ES-I3 (cell line): Measurements from ENCODE around the gene MEX3A.
"Not testable (repeated sequence)": the region's sequence is repeated elsewhere in the genome, so short reads cannot be mapped to it uniquely, and the experiment has no call there.

ENCODE experiments used
- H3K36me3 ChIP-seq: 2 replicates; pipeline ENCODE4 v1.6.1; 2013; ENCODE audit warnings: mild to moderate bottlenecking, low read length, control low read depth, moderate library complexity; ENCODE audit not compliant: insufficient read depth
- H3K4me1 ChIP-seq: 2 replicates; pipeline ENCODE4 v1.6.1; 2013; ENCODE audit warnings: mild to moderate bottlenecking, control low read depth, low read length; ENCODE audit not compliant: insufficient read depth
- H3K9ac ChIP-seq: 2 replicates; pipeline ENCODE4 v1.6.1; 2013; ENCODE audit warnings: low read depth, mild to moderate bottlenecking, low read length, moderate library complexity
- H3K9me3 ChIP-seq: 2 replicates; pipeline ENCODE4 v1.6.1; 2013; ENCODE audit warnings: mild to moderate bottlenecking, low read length, moderate library complexity; ENCODE audit not compliant: control insufficient read depth, insufficient read depth

MEX3A gene

GRCh38 chr1:156122086-156122485 is 39.8 kb upstream of the MEX3A start:
- peak overlapping the region; percentile 21; the same call in 1 of the 2 replicates for H3K9ac ChIP-seq
- H3K4me1 ChIP-seq: peaks cover 66% of the 10 kb centered on the region
- no peaks in the 10 kb centered on the region for H3K9me3 ChIP-seq
- no peaks in the 10 kb centered on the region for H3K36me3 ChIP-seq

DNA sequence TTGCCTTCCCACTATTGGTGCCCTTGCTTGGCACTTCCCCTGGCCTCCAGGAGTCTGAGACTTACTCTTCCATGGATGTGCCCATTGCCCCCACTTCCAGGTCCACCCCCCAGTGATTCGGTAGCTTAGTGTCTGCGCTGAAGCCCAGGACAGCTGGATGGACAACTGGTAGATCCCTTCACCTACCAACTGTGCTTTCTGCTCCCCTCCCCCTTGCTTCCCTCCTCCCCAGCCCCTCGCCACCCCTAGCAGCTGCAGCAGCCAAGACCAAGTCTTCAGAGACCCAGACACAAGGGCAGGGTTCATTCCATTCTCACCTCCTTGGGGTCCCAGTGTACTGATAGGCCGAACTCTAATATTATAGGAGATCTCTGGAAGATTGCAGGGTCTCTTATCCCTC is 39.2 kb upstream of the MEX3A start:
- H3K4me1 ChIP-seq: peaks cover 59% of the 10 kb centered on the region
- H3K9ac ChIP-seq: no peak overlapping the region
- H3K36me3 ChIP-seq: no peaks in the 10 kb centered on the region
- no peaks in the 10 kb centered on the region for H3K9me3 ChIP-seq

DNA sequence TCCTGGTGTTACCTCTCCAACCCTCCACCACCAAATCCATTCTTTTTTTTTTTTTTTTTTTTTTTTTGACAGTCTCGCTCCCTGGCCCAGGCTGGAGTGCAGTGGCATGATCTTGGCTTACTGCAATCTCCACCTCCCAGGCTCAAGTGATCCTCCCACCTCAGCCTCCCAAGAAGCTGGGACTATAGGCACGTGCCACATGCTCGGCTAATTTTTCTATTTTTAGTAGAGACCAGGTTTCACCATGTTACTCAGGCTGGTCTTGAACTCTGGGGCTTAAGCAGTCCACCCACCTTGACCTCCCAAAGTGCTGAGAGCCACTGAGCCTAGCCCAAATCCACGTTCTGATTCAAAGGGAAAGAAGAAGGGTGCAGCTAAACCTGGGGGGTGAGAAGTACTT is 38.7 kb upstream of the MEX3A start:
- H3K4me1 ChIP-seq: peaks cover 55% of the 10 kb centered on the region
- H3K9me3 ChIP-seq, H3K36me3 ChIP-seq, H3K9ac ChIP-seq: not testable (repeated sequence)

GRCh38 chr1:156120318-156120717 is 38.1 kb upstream of the MEX3A start:
- H3K4me1 ChIP-seq: peaks cover 55% of the 10 kb centered on the region
- H3K9ac ChIP-seq: no peak overlapping the region
- no peaks in the 10 kb centered on the region for H3K36me3 ChIP-seq

GRCh38 chr1:156119503-156120209 is 37.4 kb upstream of the MEX3A start:
- Histone ChIP-seq H3K9ac (no peak overlapping the region; the same call in 1 of the 2 replicates), H3K4me1 (peaks cover 51% of the 10 kb centered on the region), H3K36me3 (no peaks in the 10 kb centered on the region), H3K9me3 (no peaks in the 10 kb centered on the region)

More at GRCh38 chr1:156120318-156120717, 38.1 kb upstream of the MEX3A start:
- no peaks in the 10 kb centered on the region for H3K9me3 ChIP-seq

- H3K9me3 ChIP-seq: no peaks in the 10 kb centered on the region
- H3K9ac ChIP-seq: peak overlapping the region; percentile 35; the same call in 1 of the 2 replicates
- H3K4me1 ChIP-seq: peaks cover 47% of the 10 kb centered on the region
- no peaks in the 10 kb centered on the region for H3K36me3 ChIP-seq
These were observed 36.1 kb upstream of the MEX3A start for GRCh38 chr1:156118177-156118868.

- peaks cover 42% of the 10 kb centered on the region for H3K4me1 ChIP-seq
- H3K36me3 ChIP-seq: no peaks in the 10 kb centered on the region
- H3K9me3 ChIP-seq: no peaks in the 10 kb centered on the region
- H3K9ac ChIP-seq: peak overlapping the region; percentile 35; the same call in 1 of the 2 replicates
These were observed 35.3 kb upstream of the MEX3A start for GRCh38 chr1:156117414-156118176.

- peak overlapping the region; percentile 81; the same call in 1 of the 2 replicates for H3K9ac ChIP-seq
- not testable (repeated sequence) for H3K9me3 ChIP-seq, H3K36me3 ChIP-seq
- peaks cover 35% of the 10 kb centered on the region for H3K4me1 ChIP-seq
These were observed 34.5 kb upstream of the MEX3A start for GRCh38 chr1:156116731-156117130.

DNA sequence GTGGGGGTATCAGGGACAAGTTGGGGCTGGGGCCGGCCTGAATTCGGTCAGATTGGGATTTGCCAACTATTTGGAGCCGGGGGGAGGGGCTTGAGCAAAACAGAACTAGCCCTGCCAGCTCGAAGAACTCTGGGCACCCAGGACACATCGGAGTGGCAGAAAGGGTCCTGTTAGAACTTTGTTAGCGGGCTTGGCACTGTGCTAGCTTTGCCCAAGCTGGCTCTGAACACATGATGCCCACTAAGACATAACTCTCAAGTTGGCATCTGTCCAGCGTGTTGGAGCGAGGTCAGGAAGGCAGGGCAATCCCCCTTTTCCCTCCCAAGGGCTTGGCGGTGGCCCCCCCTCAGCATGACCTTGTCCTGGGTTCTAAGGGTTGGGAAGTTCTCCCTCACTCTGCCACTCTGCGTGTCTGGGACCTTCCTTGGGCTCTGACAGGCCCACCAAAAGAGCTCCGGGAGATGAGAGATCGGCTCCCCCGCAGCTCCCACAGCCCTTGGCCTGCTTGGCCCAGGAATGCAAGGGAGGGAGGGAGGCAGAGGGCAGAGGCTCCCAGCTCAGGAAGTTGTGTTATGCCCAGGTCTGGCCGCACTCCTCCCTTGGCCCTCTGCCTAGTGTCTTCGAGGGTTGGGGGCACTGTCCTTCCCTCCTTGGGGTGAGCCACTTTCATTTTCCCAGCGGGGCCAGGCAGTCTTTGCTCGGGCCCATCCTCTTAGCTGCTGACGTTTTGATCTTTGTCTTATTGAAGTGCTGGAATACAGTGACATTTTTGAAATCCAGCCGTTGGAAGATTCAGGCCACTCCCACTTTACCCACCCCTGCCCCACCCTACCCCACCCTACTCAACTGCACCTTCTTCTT is 33.5 kb upstream of the MEX3A start:
- Histone ChIP-seq H3K9ac (peak overlapping the region; percentile 81), H3K4me1 (peaks cover 26% of the 10 kb centered on the region), H3K9me3 (no peaks in the 10 kb centered on the region), H3K36me3 (no peaks in the 10 kb centered on the region)

- Histone ChIP-seq H3K36me3 (no peaks in the 10 kb centered on the region), H3K9ac (peak overlapping the region; percentile 81), H3K4me1 (peaks cover 19% of the 10 kb centered on the region), H3K9me3 (no peaks in the 10 kb centered on the region)
These were observed 32.8 kb upstream of the MEX3A start for GRCh38 chr1:156114919-156115513.

DNA sequence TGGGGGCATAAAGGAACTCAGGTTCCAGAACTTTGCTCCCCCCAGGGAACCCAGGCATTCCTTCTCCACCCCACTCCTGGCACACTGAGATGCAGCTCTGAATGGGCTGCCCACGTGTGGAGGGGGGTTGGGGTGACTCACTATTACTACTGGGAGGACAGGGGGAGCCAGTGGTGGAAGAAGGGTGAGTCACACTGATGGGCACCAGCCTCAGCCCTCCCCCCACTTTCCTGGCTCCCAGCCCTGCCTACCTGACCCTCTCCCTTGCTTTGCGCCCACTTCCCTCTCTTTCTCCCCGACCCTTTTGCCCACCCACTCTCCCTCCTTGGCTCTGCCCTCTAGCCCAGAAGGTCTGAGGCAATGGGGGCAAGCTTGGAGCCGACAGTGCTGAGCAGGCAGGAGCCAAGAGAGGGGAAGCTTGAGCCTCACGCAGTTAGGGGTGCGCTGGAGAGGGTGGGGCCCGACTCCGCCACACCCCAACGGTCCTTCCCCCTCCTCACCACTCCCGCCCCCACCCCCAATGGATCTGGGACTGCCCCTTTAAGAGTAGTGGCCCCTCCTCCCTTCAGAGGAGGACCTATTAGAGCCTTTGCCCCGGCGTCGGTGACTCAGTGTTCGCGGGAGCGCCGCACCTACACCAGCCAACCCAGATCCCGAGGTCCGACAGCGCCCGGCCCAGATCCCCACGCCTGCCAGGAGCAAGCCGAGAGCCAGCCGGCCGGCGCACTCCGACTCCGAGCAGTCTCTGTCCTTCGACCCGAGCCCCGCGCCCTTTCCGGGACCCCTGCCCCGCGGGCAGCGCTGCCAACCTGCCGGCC is 32.0 kb upstream of the MEX3A start, which contains the start of gene LMNA:
TSS of gene LMNA (plus strand) at position 611 of the 818 bp plus-strand sequence. CDS start 208 bp downstream, outside the sequence.
- no peaks in the 10 kb centered on the region for H3K9me3 ChIP-seq
- H3K9ac ChIP-seq: peak within 1 kb of the TSS; percentile 81
- no peaks in the 10 kb centered on the region for H3K36me3 ChIP-seq
- H3K4me1 ChIP-seq: peaks cover 14% of the 10 kb centered on the region; the same call in 1 of the 2 replicates

DNA sequence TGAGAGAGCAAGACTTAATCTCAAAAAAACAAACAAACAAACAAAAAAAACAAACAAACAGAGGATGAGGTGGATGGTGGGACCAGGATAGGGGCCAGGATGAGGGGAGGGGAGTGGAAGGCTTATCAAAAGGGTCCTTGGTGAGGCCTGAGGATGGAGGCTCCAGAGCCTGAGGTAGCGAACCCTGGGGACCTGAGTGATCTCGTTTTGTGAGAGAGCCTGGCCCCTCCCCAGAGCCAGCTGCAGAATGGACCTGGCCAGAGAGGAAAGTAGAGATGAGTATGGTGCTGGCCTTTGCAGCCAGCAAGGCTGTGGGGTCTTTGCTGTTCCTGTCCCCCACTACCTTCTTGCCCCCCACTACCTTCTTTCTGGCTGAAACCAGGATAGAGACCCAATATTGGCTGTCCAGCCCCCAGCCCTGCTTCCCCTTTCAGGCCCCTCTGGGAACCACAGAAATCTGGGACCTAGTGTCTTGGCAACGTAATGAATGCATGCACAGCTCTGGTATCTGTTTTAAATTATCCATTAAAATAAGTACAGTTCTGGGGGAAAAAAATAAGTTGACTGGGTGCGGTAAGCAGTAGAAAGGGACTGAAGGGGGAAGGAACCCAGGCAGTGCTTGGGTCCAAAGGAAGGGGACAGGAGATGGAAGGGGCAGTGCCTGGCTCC is 31.2 kb upstream of the MEX3A start:
- Histone ChIP-seq H3K36me3 (no peaks in the 10 kb centered on the region), H3K9me3 (no peaks in the 10 kb centered on the region), H3K9ac (peak overlapping the region; percentile 47), H3K4me1 (peaks cover 10% of the 10 kb centered on the region; the same call in 1 of the 2 replicates)
